BLaER1 treated with 17β-estradiol and CSF1 and Interleukin-3, amounts not matched to agents 10 nM and 100 nM (cell line): ENCODE results near the gene PUSL1.

Experiments
- H3K27ac ChIP-seq, 11 experiments: shearing (Covaris generic); formaldehyde crosslinking; 2 replicates each; pipeline ENCODE4 v1.8.1; 2022
- H3K27me3 ChIP-seq, 11 experiments: shearing (Covaris generic); formaldehyde crosslinking; 2 replicates each; pipeline ENCODE4 v1.8.1; 2022
- H3K36me3 ChIP-seq, 11 experiments: shearing (Covaris generic); formaldehyde crosslinking; 2 replicates each; pipeline ENCODE4 v1.8.1; 2022
- H3K4me1 ChIP-seq, 10 experiments: shearing (Covaris generic); formaldehyde crosslinking; 2 replicates each; pipeline ENCODE4 v1.8.1; 2022
- H3K4me2 ChIP-seq, 11 experiments: shearing (Covaris generic); formaldehyde crosslinking; 2 replicates each; pipeline ENCODE4 v1.8.1; 2022
- H3K4me3 ChIP-seq, 10 experiments: shearing (Covaris generic); formaldehyde crosslinking; 2 replicates each; pipeline ENCODE4 v1.8.1; 2022
- H3K9ac ChIP-seq, 11 experiments: shearing (Covaris generic); formaldehyde crosslinking; 2 replicates each; pipeline ENCODE4 v1.8.1; 2022
- H3K9me3 ChIP-seq, 11 experiments: shearing (Covaris generic); formaldehyde crosslinking; replicated peaks in 1 of 11; 2 replicates each; pipeline ENCODE4 v1.8.1; 2022
- H4K20me1 ChIP-seq, 11 experiments: shearing (Covaris generic); formaldehyde crosslinking; 2 replicates each; pipeline ENCODE4 v1.8.1; 2022
- Cebpa-rat ChIP-seq, 11 experiments: shearing (Covaris generic); IDR thresholded peaks; 2 replicates each; pipeline ENCODE4 v1.8.1; 2022

Gene PUSL1

DNA sequence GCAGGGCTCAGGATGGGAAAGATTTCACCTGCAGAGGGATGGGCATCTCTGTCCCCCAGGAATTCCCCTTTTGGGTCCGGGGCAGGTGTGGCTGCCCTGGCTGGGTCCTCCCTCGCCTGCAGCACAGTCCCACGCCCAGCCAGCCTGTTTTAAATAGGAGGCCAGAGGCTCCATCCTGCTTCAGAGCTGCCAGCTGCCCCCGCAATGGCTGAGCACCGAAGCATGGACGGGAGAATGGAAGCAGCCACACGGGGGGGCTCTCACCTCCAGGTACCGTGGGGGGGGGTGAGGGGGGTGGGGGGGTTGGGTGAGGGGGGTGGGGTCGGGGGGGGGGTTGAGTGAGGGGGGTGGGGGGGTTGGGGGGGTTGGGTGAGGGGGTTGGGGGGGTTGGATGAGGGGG lies 24.6 kb upstream of the PUSL1 start:
- no peaks in the 10 kb centered on the region for H3K9me3 ChIP-seq
- no peak for TF ChIP-seq Cebpa-rat (IDR thresholded peaks at IDR 0.05)
- H3K9ac ChIP-seq = no peak overlapping the region
- no peaks in the 10 kb centered on the region for H3K36me3 ChIP-seq
- H3K4me3 ChIP-seq = no peak overlapping the region
- H3K4me2 ChIP-seq = peak overlapping the region in 1 of 11 experiments; percentile 15; a peak in 2 of 22 replicates
- H4K20me1 ChIP-seq = peaks cover 0 to 39% (median 0%) of the 10 kb centered on the region in 11 experiments; a peak in 2 of 22 replicates
- H3K4me1 ChIP-seq = peaks cover 0 to 15% (median 2%) of the 10 kb centered on the region in 10 experiments; a peak in 5 of 20 replicates
- no peaks in the 10 kb centered on the region for H3K27me3 ChIP-seq
- no peak overlapping the region for H3K27ac ChIP-seq

DNA sequence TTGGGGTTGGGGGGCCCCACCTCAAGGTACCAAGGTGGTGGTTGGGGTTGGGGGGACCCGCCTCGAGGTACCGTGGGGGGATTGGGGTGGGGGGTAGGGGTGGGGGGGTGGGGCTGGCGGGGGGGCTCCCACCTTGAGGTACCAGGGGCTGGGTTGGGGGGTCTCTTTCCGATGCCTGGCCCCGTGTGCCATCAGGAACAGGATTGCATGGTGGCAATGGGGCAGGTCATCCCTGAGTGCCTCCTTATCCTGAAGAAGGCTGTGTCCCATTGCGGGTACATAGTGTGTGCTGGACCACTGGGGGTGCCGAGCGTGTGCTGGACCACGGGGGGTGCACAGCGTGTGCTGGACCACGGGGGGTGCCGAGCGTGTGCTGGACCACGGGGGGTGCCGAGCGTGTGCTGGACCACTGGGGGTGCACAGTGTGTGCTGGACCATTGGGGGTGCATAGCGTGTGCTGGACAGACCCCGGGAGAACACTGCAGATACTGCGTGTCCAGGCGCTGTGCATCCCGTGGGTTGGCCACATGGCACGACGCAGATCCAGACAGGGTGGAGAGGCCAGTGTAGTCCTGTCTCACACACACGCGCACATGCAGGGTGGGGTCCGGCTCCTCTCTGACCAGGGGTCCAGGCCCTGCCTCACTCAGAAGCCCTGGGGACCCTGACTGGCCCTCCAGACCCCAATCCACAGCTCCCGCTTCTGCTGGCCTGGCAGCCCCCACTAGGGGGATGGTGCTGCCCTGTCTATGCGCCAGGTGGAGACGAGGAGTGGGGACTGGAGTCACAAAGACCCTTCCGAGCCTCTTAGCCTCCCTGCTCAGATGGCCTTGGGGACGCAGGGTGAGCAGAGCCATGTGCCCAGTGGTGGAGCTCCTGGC lies 23.9 kb upstream of the PUSL1 start:
- Histone ChIP-seq H4K20me1 (peaks cover 0 to 39% (median 0%) of the 10 kb centered on the region in 11 experiments; a peak in 2 of 22 replicates), H3K9ac (no peak overlapping the region), H3K27me3 (no peaks in the 10 kb centered on the region), H3K36me3 (no peaks in the 10 kb centered on the region), H3K4me2 (no peak overlapping the region), H3K4me1 (peaks cover 0 to 15% (median 2%) of the 10 kb centered on the region in 10 experiments; a peak in 5 of 20 replicates), H3K9me3 (no peaks in the 10 kb centered on the region), H3K27ac (no peak overlapping the region), H3K4me3 (no peak overlapping the region)
- TF ChIP-seq Cebpa-rat (IDR thresholded peaks at IDR 0.05) = no peak

GRCh38 chr1:1285102-1285571 lies 23.3 kb upstream of the PUSL1 start:
- Histone ChIP-seq H4K20me1 (peaks cover 0 to 39% (median 0%) of the 10 kb centered on the region in 11 experiments; a peak in 2 of 22 replicates), H3K4me3 (no peak overlapping the region), H3K4me1 (peaks cover 0 to 15% (median 2%) of the 10 kb centered on the region in 10 experiments; a peak in 5 of 20 replicates), H3K9ac (no peak overlapping the region), H3K27ac (no peak overlapping the region), H3K9me3 (no peaks in the 10 kb centered on the region), H3K36me3 (no peaks in the 10 kb centered on the region), H3K27me3 (no peaks in the 10 kb centered on the region), H3K4me2 (no peak overlapping the region)
- no peak for TF ChIP-seq Cebpa-rat (IDR thresholded peaks at IDR 0.05)

DNA sequence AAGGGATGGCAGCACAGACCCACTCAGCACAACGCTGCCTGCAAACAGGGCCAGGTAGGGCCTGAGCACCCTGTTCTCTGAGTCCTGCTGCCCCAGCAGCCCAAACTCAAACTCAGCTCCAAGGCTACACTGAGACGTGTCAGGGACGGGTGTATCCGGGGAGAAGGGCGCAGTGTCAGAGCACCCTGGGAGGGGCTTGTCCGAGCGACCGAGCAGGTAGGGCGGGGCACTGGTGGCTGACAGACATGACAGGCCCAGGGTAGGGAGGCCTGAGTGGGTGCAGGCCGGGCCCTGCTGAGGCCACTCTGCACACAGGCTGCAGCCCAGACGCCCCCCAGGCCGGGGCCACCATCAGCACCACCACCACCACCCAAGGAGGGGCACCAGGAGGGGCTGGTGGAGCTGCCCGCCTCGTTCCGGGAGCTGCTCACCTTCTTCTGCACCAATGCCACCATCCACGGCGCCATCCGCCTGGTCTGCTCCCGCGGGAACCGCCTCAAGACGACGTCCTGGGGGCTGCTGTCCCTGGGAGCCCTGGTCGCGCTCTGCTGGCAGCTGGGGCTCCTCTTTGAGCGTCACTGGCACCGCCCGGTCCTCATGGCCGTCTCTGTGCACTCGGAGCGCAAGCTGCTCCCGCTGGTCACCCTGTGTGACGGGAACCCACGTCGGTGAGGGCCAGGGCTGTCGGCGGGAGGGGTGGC lies 22.6 kb upstream of the PUSL1 start:
- no peak for TF ChIP-seq Cebpa-rat (IDR thresholded peaks at IDR 0.05)
- Histone ChIP-seq H3K4me2 (peak overlapping the region in 2 of 11 experiments; percentile 4 to 15; a peak in 1 of 22 replicates), H3K27ac (no peak overlapping the region)

GRCh38 chr1:1286313-1287261 lies 21.8 kb upstream of the PUSL1 start:
- H3K9me3 ChIP-seq = no peaks in the 10 kb centered on the region
- no peaks in the 10 kb centered on the region for H3K27me3 ChIP-seq
- no peak overlapping the region for H3K9ac ChIP-seq
- peaks cover 0 to 26% (median 11%) of the 10 kb centered on the region in 10 experiments; a peak in 13 of 20 replicates for H3K4me1 ChIP-seq
- H3K36me3 ChIP-seq = no peaks in the 10 kb centered on the region
- H3K4me3 ChIP-seq = no peak overlapping the region
- no peak for TF ChIP-seq Cebpa-rat (IDR thresholded peaks at IDR 0.05)
- H3K4me2 ChIP-seq = 0 out of 22 replicates have a peak overlapping the region, but pooled peaks of 1 of the 11 experiments have one; percentile 4
- peaks cover 0 to 45% (median 7%) of the 10 kb centered on the region in 11 experiments; a peak in 13 of 22 replicates for H4K20me1 ChIP-seq
- no peak overlapping the region for H3K27ac ChIP-seq

More for the DNA sequence above, 22.6 kb upstream of the PUSL1 start:
- Histone ChIP-seq H3K27me3 (no peaks in the 10 kb centered on the region), H3K4me3 (no peak overlapping the region), H4K20me1 (peaks cover 0 to 42% (median 0%) of the 10 kb centered on the region in 11 experiments; a peak in 3 of 22 replicates), H3K4me1 (peaks cover 0 to 17% (median 4%) of the 10 kb centered on the region in 10 experiments; a peak in 7 of 20 replicates), H3K9ac (no peak overlapping the region), H3K9me3 (no peaks in the 10 kb centered on the region), H3K36me3 (no peaks in the 10 kb centered on the region)

DNA sequence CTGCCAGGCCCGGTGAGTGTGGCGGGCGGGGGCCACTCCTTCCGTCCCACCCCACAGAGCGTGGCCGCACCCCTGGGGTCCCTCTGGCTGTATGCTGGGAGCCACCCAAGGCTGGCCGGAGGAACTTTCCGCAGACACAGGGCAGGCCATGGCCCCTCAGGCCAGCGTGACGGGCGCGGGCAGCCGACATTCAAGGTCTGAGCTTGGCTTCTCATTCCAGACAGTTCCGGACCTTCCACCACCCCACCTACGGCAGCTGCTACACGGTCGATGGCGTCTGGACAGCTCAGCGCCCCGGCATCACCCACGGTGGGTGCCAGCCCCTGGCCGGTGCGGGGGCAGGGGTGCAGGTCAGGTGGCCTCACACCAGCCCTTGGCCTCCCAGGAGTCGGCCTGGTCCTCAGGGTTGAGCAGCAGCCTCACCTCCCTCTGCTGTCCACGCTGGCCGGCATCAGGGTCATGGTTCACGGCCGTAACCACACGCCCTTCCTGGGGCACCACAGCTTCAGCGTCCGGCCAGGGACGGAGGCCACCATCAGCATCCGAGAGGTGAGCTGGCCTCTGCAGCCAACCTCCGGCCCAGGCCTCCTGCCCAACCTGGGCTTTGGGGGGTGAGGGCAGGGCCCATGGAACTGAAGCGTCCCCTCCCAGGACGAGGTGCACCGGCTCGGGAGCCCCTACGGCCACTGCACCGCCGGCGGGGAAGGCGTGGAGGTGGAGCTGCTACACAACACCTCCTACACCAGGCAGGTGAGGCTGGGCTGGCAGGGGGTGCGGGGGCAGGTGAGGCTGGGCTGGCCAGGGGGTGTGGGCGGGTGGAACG lies 20.9 kb upstream of the PUSL1 start:
- no peak overlapping the region for H3K4me2 ChIP-seq
- H3K27me3 ChIP-seq = no peaks in the 10 kb centered on the region
- H4K20me1 ChIP-seq = peaks cover 0 to 54% (median 15%) of the 10 kb centered on the region in 11 experiments; a peak in 17 of 22 replicates
- no peaks in the 10 kb centered on the region for H3K36me3 ChIP-seq
- no peaks in the 10 kb centered on the region for H3K9me3 ChIP-seq
- peaks cover 0 to 34% (median 13%) of the 10 kb centered on the region in 10 experiments; a peak in 13 of 20 replicates for H3K4me1 ChIP-seq
- H3K4me3 ChIP-seq = no peak overlapping the region
- no peak for TF ChIP-seq Cebpa-rat (IDR thresholded peaks at IDR 0.05)
- no peak overlapping the region for H3K27ac ChIP-seq
- no peak overlapping the region for H3K9ac ChIP-seq

GRCh38 chr1:1290238-1290731 lies 18.1 kb upstream of the PUSL1 start:
- Histone ChIP-seq H3K9ac (no peak overlapping the region), H3K4me2 (no peak overlapping the region), H3K27ac (no peak overlapping the region), H3K9me3 (no peaks in the 10 kb centered on the region), H3K27me3 (no peaks in the 10 kb centered on the region), H3K4me3 (no peak overlapping the region), H4K20me1 (peaks cover 0 to 65% (median 21%) of the 10 kb centered on the region in 11 experiments; a peak in 17 of 22 replicates), H3K4me1 (peaks cover 0 to 28% (median 12%) of the 10 kb centered on the region in 10 experiments; a peak in 13 of 20 replicates), H3K36me3 (peaks cover 0 to 20% (median 7%) of the 10 kb centered on the region in 11 experiments; a peak in 9 of 22 replicates)
- no peak for TF ChIP-seq Cebpa-rat (IDR thresholded peaks at IDR 0.05)
